ENCODE results near the gene MAMLD1. TPM values are rescaled to one million over a fixed set of nuclear protein-coding genes. Genes with fewer than 3 reads are reported as not detected.

MAMLD1 gene
- total and polyA plus RNA-seq, 9 of the 15 experiments (the other 6 are each of a cell fraction or from before 2014, with no cell fraction given): 0.12 to 0.18 TPM; not detected in 7

- BruUV-seq (replicated peaks): no TSS peak
- POLR2A ChIA-PET: interaction anchor here (0.7 to 0.8 kb wide), 2 partner anchors 15 to 41 kb away, joined by 3 read pairs; no protein-coding TSS in a partner anchor
- no peaks in the 10 kb centered on the region for H3K36me3 ChIP-seq (ENCODE audit: control insufficient read depth, insufficient read depth, low read length)
- intact Hi-C loops (cut with micrococcal nuclease): no loop called here
- 0% methylated on average over 5 of the region's 5 CpGs for WGBS (ENCODE audit: insufficient coverage, low coverage, missing lambda C conversion rate)
- no peaks in the 10 kb centered on the region for H3K9me3 ChIP-seq (replicated peaks; ENCODE audit: control insufficient read depth, insufficient read depth, low read depth, low read length)
- H2AFZ ChIP-seq (ENCODE audit: low read depth, low read length): no peak overlapping the region
- TF ChIP-seq ZBTB26 (CRISPR knock-in tag; IDR thresholded peaks at IDR 0.05) (no peak), ZNF263 (CRISPR knock-in tag; IDR thresholded peaks at IDR 0.05; ENCODE audit: borderline replicate concordance) (peak; percentile 40; the same call in 1 of the 2 replicates)
- no peak for ATAC-seq
- no peak for FAIRE-seq
- H3K79me2 ChIP-seq (ENCODE audit: control insufficient read depth, insufficient read depth, low read length): no peaks in the 10 kb centered on the region
- no peak overlapping the region for H3K27ac ChIP-seq (ENCODE audit: extremely low read depth, low read depth, low read length)
- no peak overlapping the region for H3K4me3 ChIP-seq
- CTCF ChIA-PET (ENCODE audit: low intra/inter-chr PET ratio): no interaction called here
- no peak for DNase-seq (ENCODE audit: extremely low read depth in 1 of 4, low spot score in 3 of 4)
- no peaks in the 10 kb centered on the region for H3K4me1 ChIP-seq (replicated peaks in 1 of 2; ENCODE audit: control insufficient read depth in 2 of 2, insufficient read depth in 2 of 2, low read length in 2 of 2)
- in situ Hi-C loops (cut with MboI): no loop called here
- H4K20me1 ChIP-seq (replicated peaks; ENCODE audit: control insufficient read depth, insufficient read depth, low read length): no peaks in the 10 kb centered on the region
- no peaks in the 10 kb centered on the region for H3K27me3 ChIP-seq (ENCODE audit: control insufficient read depth in 2 of 2, insufficient read depth in 2 of 2, low read length in 2 of 2)
- H3K9me1 ChIP-seq (ENCODE audit: control insufficient read depth, insufficient read depth, low read length): no peaks in the 10 kb centered on the region
- no peak overlapping the region for H3K4me2 ChIP-seq (ENCODE audit: insufficient read depth, low read length)
- H3K9ac ChIP-seq (ENCODE audit: insufficient read depth in 1 of 2, low read depth in 2 of 2, low read length in 2 of 2): no peak overlapping the region
Observed at GRCh38 chrX:150450519-150451177, 87.5 kb downstream of the MAMLD1 start.

- H4K20me1 ChIP-seq (replicated peaks; ENCODE audit: control insufficient read depth, insufficient read depth, low read length): no peaks in the 10 kb centered on the region
- no peaks in the 10 kb centered on the region for H3K36me3 ChIP-seq (ENCODE audit: control insufficient read depth, insufficient read depth, low read length)
- no peak for FAIRE-seq
- POLR2A ChIA-PET: no interaction called here
- CTCF ChIA-PET (ENCODE audit: low intra/inter-chr PET ratio): no interaction called here
- ATAC-seq: no peak
- no peak overlapping the region for H3K27ac ChIP-seq (ENCODE audit: extremely low read depth, low read depth, low read length)
- H3K9me3 ChIP-seq (replicated peaks; ENCODE audit: control insufficient read depth, insufficient read depth, low read depth, low read length): no peaks in the 10 kb centered on the region
- H3K9me1 ChIP-seq (ENCODE audit: control insufficient read depth, insufficient read depth, low read length): no peaks in the 10 kb centered on the region
- BruUV-seq (replicated peaks): no TSS peak
- in situ Hi-C loops (cut with MboI): no loop called here
- no peak overlapping the region for H3K4me3 ChIP-seq
- WGBS (ENCODE audit: insufficient coverage, low coverage, missing lambda C conversion rate): 4% methylated on average over 3 of the region's 3 CpGs
- H3K4me1 ChIP-seq (replicated peaks in 1 of 2; ENCODE audit: control insufficient read depth in 2 of 2, insufficient read depth in 2 of 2, low read length in 2 of 2): peaks cover 0 to 7% of the 10 kb centered on the region in 2 experiments; a peak in 2 of 5 replicates
- no peak for TF ChIP-seq ZNF764 (CRISPR knock-in tag; IDR thresholded peaks at IDR 0.05; ENCODE audit: low read depth)
- TF ChIP-seq ZFP1 (CRISPR knock-in tag; IDR thresholded peaks at IDR 0.05): no peak
- no peak for TF ChIP-seq ZNF134 (CRISPR knock-in tag; conservative IDR thresholded peaks at IDR 0.05)
- no peak for TF ChIP-seq LEF1 (IDR thresholded peaks at IDR 0.05)
- no peak for TF ChIP-seq PCBP1 (IDR thresholded peaks at IDR 0.05; ENCODE audit: low read depth, low read length, poor library complexity, severe bottlenecking)
- no peak for TF ChIP-seq CTBP1 (IDR thresholded peaks at IDR 0.05; ENCODE audit: borderline replicate concordance)
- H3K4me2 ChIP-seq (ENCODE audit: insufficient read depth, low read length): no peak overlapping the region
- intact Hi-C loops (cut with micrococcal nuclease): no loop called here
- no peaks in the 10 kb centered on the region for H3K27me3 ChIP-seq (ENCODE audit: control insufficient read depth in 2 of 2, insufficient read depth in 2 of 2, low read length in 2 of 2)
- H2AFZ ChIP-seq (ENCODE audit: low read depth, low read length): no peak overlapping the region
- H3K9ac ChIP-seq (ENCODE audit: insufficient read depth in 1 of 2, low read depth in 2 of 2, low read length in 2 of 2): no peak overlapping the region
- no peak for DNase-seq (ENCODE audit: extremely low read depth in 1 of 4, low spot score in 3 of 4)
- H3K79me2 ChIP-seq (ENCODE audit: control insufficient read depth, insufficient read depth, low read length): no peaks in the 10 kb centered on the region
Observed at GRCh38 chrX:150451953-150452352, 88.8 kb downstream of the MAMLD1 start.

Data from K562 (cell line).